Small intestine (tissue), 16 donors: ENCODE data around the gene EPS8L2. TPM values are rescaled to one million over a fixed set of nuclear protein-coding genes. Genes with fewer than 3 reads are reported as not detected.

Experiments used
- DNase-seq, 2 donors: peaks; one replicate each; pipeline versions ENCODE4 v3.0.0 to v3.0.0-alpha.2; 2013
- FAIRE-seq: peaks from 2 replicates; lab custom pipeline; 2012; peaks lifted over from hg19 to GRCh38; lab: Jason Lieb, UNC
- H3K27ac ChIP-seq, 3 donors: one replicate each; pipeline ENCODE4 v1.5.1; 2013; ENCODE audit warnings: low read length in 2 of 3, mild to moderate bottlenecking in 2 of 3, control low read depth in 1 of 3, inconsistent platforms in 1 of 3, low read depth in 1 of 3, moderate library complexity in 1 of 3
- H3K27me3 ChIP-seq, 3 donors: one replicate each; pipeline ENCODE4 v1.6.1; 2013; ENCODE audit warnings: low read length in 3 of 3, inconsistent platforms in 1 of 3; ENCODE audit not compliant: control insufficient read depth in 3 of 3, insufficient read depth in 3 of 3
- H3K36me3 ChIP-seq, 3 donors: one replicate each; pipeline ENCODE4 v1.6.1; 2013; ENCODE audit warnings: low read length in 3 of 3, inconsistent platforms in 1 of 3, low read depth in 1 of 3, mild to moderate bottlenecking in 1 of 3, moderate library complexity in 1 of 3; ENCODE audit not compliant: control insufficient read depth in 3 of 3, insufficient read depth in 2 of 3
- H3K4me1 ChIP-seq, 3 donors: one replicate each; pipeline ENCODE4 v1.6.1; 2013; ENCODE audit warnings: low read length in 2 of 3, inconsistent platforms in 1 of 3, low read depth in 1 of 3, mild to moderate bottlenecking in 1 of 3, moderate library complexity in 1 of 3; ENCODE audit not compliant: control insufficient read depth in 3 of 3, insufficient read depth in 2 of 3
- H3K4me3 ChIP-seq, 3 donors: one replicate each; pipeline ENCODE4 v1.5.1; 2013; ENCODE audit warnings: low read length in 3 of 3, control low read depth in 1 of 3, inconsistent platforms in 1 of 3, low read depth in 1 of 3, mild to moderate bottlenecking in 1 of 3, moderate library complexity in 1 of 3
- H3K9me3 ChIP-seq, 2 donors: one replicate each; pipeline ENCODE4 v1.6.1; 2013; ENCODE audit warnings: low read depth in 1 of 2, low read length in 1 of 2; ENCODE audit not compliant: control insufficient read depth in 2 of 2, insufficient read depth in 1 of 2
- WGBS, 3 donors: extraction: QIAGEN DNeasy Blood & Tissue Kit; methylation state at CpG; one replicate each; pipeline ENCODE4 v1.1.7; 2013; 5-methylcytosine and 5-hydroxymethylcytosine counted together
- long read RNA-seq, 10 donors: transcript quantifications; one replicate each; lab custom pipeline, GENCODE V29; 2026
- polyA plus RNA-seq, 4 donors: library from polyadenylated mRNA; stranded (reverse) in 3 of 4; unstranded in 1 of 4; fragments of 200-250 nt in 3 of 4; fragments of 120-200 nt in 1 of 4; gene quantifications; one replicate each; pipeline versions ENCODE4 v1.2.1 to v1.2.3, GENCODE V29; 2013
- donor health status: healthy with polysubstance abuse.
- donor health status: control.
- donor health status: control.
- donor health status: Bipolar disorder and iron deficiency.
- donor health status: healthy.

The EPS8L2 gene
- polyA plus RNA-seq = 1,000 to 10,000 TPM in 2 of 4 donors, 100 to 1,000 TPM in 1, 10 to 100 TPM in 1; 90.2 to 1,255 (median 670) TPM
- long read RNA-seq, donor 1, transcript EPS8L2-226 (2 exons, 342 nt) = minor isoform, 5 of 156 reads
- long read RNA-seq, donor 1, transcript EPS8L2-220 (9 exons, 2,304 nt) = minor isoform, 8 of 156 reads
- long read RNA-seq, donor 1, transcript EPS8L2-228 (3 exons, 750 nt) = minor isoform, 6 of 156 reads
- long read RNA-seq, donor 1, transcript EPS8L2-201 (21 exons, 3,148 nt) = major isoform, 20 of 156 reads
- long read RNA-seq, donor 1, partial matches to known transcripts = 109 of 156 reads
- long read RNA-seq, donor 1, other reads (novel, unspliced or antisense) = 0 of 156 reads
- long read RNA-seq, donor 2, transcript EPS8L2-201 (21 exons, 3,148 nt) = major isoform, 8 of 13 reads
- long read RNA-seq, donor 2, partial matches to known transcripts = 0 of 13 reads
- long read RNA-seq, donor 2, other reads (novel, unspliced or antisense) = 0 of 13 reads
- long read RNA-seq, donor 3, partial matches to known transcripts = 11 of 19 reads
- long read RNA-seq, donor 3, other reads (novel, unspliced or antisense) = 0 of 19 reads
- long read RNA-seq, donor 4 = 0 reads
- long read RNA-seq, donor 5, partial matches to known transcripts = 10 of 16 reads
- long read RNA-seq, donor 5, other reads (novel, unspliced or antisense) = 0 of 16 reads
- long read RNA-seq, donor 6, transcript EPS8L2-201 (21 exons, 3,148 nt) = major isoform, 6 of 38 reads
- long read RNA-seq, donor 6, partial matches to known transcripts = 22 of 38 reads
- long read RNA-seq, donor 6, other reads (novel, unspliced or antisense) = 0 of 38 reads
- long read RNA-seq, donor 7 = 0 reads
- long read RNA-seq, donor 8 = 0 reads
- long read RNA-seq, donor 9, transcript EPS8L2-201 (21 exons, 3,148 nt) = major isoform, 6 of 10 reads
- long read RNA-seq, donor 9, partial matches to known transcripts = 0 of 10 reads
- long read RNA-seq, donor 9, other reads (novel, unspliced or antisense) = 0 of 10 reads
- long read RNA-seq, donor 10, transcript EPS8L2-201 (21 exons, 3,148 nt) = major isoform, 6 of 27 reads
- long read RNA-seq, donor 10, partial matches to known transcripts = 12 of 27 reads
- long read RNA-seq, donor 10, other reads (novel, unspliced or antisense) = 0 of 27 reads

DNA sequence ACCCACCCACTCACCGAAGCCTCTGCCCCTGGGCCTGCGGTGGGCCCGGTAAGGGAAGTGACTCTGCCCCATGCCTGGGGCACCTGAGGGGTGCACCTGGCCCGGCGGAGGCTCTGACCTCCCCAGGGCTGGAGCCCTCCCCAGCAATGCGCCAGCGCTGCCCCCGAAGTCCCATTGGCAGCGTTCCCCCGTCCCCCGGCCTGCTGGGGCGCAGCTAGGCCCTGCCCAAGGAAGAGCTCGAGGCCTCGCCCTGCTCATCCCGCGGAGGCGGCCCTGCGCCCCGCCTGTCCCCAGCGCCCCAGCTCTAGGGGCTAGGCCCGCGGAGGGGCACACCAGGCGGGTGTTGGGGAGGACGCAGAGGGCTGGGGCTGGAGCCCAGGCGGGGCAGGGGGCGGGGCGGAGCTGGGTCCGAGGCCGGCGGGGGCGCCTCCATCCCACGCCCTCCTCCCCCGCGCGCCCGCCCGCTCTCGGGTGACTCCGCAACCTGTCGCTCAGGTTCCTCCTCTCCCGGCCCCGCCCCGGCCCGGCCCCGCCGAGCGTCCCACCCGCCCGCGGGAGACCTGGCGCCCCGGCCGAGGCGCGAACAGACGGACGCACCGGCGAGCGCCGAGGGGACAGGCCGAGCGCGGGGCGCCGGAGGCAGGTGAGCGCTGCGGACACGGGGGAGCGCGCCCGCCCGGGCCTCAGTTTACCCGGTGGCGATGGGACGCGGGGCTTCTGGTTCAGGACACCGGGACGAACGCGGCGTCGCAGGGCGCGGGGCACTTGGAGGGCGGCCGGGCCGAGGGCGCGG is at the start of gene EPS8L2:
Gene EPS8L2, plus strand, starts transcription at position 586 of the 793 bp plus-strand sequence. CDS start 3,177 bp downstream, outside the sequence.
- peaks cover 0 to 6% (median 4%) of the 10 kb centered on the region in 3 donors for H3K27me3 ChIP-seq
- H3K4me1 ChIP-seq = peaks cover 0 to 66% (median 0%) of the 10 kb centered on the region in 3 donors
- H3K36me3 ChIP-seq = peaks cover 0 to 82% (median 0%) of the 10 kb centered on the region in 3 donors
- 4 to 12% (median 7%) methylated on average over 32 to 90 of the region's 90 CpGs for WGBS, 3 donors
- peak within 1 kb of the TSS; percentile 92 to 100 (median 98) for H3K27ac ChIP-seq
- H3K4me3 ChIP-seq = peak within 1 kb of the TSS; percentile 69 to 95 (median 76)
- DNase-seq = peak; percentile 84 to 88
- FAIRE-seq = no peak
- no peaks in the 10 kb centered on the region for H3K9me3 ChIP-seq

DNA sequence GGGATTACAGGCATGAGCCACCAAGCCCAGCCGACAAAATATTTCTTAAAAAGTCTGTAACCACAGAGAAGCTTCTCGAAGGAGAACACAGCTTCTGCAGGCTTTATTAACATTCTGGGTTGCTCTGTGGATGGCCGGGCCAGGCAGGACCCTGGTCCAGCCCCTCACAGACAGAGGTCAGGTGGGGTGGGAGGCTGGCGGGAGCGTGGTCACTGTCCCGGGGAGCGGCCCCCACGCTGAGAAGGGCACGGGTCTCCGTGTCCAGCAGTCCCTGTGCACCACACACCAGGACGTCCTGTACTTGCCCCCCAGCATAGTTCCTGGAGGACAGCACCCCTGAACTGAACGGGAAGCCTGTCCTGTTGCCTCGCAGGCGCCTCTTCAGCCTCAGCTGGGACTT is 49.6 kb upstream of the EPS8L2 start:
- no peak for FAIRE-seq

DNA sequence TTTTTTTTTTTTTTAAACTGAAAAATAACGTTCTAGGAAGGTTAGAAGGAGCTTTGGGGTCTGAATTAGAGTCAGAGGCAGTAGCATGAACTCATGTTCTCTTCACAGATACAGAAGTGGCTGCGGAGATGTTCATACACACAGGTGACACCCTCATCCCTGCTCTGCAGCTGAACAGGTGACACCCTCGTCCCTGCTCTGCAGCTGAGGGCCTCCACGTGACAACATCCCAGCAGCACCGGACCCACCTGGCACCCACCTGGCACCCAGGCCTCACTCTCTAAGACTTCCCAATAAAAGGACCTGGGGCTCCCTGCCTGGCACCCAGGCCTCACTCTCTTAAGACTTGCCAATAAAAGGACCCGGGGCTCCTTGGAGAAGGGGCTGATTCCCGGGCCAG is 49.2 kb upstream of the EPS8L2 start:
- no peak overlapping the region for H3K4me3 ChIP-seq
- H3K36me3 ChIP-seq = peaks cover 0 to 65% (median 2%) of the 10 kb centered on the region in 3 donors
- FAIRE-seq (no peak), DNase-seq (peak in 1 of 2 donors; percentile 53)
- H3K4me1 ChIP-seq = peaks cover 4 to 39% (median 10%) of the 10 kb centered on the region in 3 donors
- H3K27ac ChIP-seq = peak overlapping the region; percentile 52 to 93 (median 84)
- H3K9me3 ChIP-seq = no peaks in the 10 kb centered on the region
- H3K27me3 ChIP-seq = no peaks in the 10 kb centered on the region
- WGBS, 3 donors = 22 to 59% (median 47%) methylated on average over 7 of the region's 7 CpGs

More for the DNA sequence above, 49.6 kb upstream of the EPS8L2 start:
- 75 to 88% (median 75%) methylated on average over 14 of the region's 14 CpGs for WGBS, 3 donors
- peaks cover 4 to 39% (median 10%) of the 10 kb centered on the region in 3 donors for H3K4me1 ChIP-seq
- no peaks in the 10 kb centered on the region for H3K27me3 ChIP-seq
- H3K36me3 ChIP-seq = peaks cover 0 to 62% (median 2%) of the 10 kb centered on the region in 3 donors
- no peaks in the 10 kb centered on the region for H3K9me3 ChIP-seq
- peak overlapping the region in 1 of 3 donors; percentile 93 for H3K27ac ChIP-seq
- no peak overlapping the region for H3K4me3 ChIP-seq
- no peak for DNase-seq

DNA sequence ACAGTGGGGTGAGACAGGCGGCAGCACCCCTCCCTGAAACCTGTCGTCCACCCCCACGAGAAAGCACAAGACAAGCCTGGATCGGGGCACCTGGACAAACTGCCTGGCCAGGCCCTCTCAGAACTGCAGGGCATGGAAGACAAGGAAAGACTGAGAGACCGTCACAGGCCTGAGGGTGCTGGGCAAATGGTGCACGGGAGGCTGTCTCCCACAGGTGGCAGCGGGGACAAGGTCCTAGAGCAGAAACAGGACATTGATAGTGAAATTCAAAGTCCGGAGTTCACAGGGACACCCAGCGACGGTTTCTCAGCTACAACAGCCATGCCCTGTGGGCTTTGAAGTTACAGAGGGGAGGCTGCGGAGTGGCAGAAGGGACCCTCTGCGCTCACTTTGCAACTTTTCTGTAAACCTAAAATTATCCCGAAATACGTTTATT is 48.3 kb upstream of the EPS8L2 start:
- Histone ChIP-seq H3K36me3 (peaks cover 0 to 72% (median 2%) of the 10 kb centered on the region in 3 donors), H3K27me3 (no peaks in the 10 kb centered on the region), H3K4me1 (peaks cover 4 to 39% (median 10%) of the 10 kb centered on the region in 3 donors), H3K27ac (peak overlapping the region; percentile 52 to 93 (median 84)), H3K9me3 (no peaks in the 10 kb centered on the region), H3K4me3 (no peak overlapping the region)
- no peak for FAIRE-seq
- WGBS, 3 donors = 15 to 65% (median 35%) methylated on average over 14 of the region's 14 CpGs
- peak; percentile 83 to 94 for DNase-seq

DNA sequence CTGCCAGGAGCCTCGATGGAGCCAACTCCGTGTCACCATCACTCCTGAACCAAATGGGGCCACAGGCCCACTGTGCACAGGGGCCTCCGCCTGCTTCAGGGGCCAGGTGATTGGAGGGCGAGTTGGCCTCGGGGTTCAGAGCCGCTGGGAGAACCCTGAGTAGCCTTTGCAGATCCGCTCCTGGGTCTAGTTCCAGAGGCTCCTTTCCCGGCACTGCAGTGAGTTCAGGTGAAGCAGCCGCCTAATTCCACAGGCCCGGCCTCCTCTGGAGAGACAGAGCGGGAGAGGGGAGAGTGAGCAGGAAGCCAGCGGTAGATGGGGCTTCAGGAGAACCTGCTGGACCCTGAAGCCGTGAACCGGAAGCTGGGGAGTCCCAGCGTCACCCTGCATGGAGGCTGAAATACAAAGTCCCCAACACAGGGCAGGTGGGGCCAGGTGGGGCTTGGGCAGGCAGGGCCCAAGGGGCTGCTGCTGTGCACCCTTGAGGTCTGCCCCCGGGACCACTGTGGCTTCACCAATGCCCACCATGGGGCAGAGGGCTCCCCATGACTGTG is 46.4 kb upstream of the EPS8L2 start:
- 47 to 86% (median 70%) methylated on average over 16 of the region's 16 CpGs for WGBS, 3 donors
- H3K4me3 ChIP-seq = no peak overlapping the region
- no peaks in the 10 kb centered on the region for H3K9me3 ChIP-seq
- FAIRE-seq (no peak), DNase-seq (peak in 1 of 2 donors; percentile 70)
- peaks cover 0 to 71% (median 2%) of the 10 kb centered on the region in 3 donors for H3K36me3 ChIP-seq
- peaks cover 4 to 34% (median 8%) of the 10 kb centered on the region in 3 donors for H3K4me1 ChIP-seq
- H3K27ac ChIP-seq = peak overlapping the region in 2 of 3 donors; percentile 17 to 77
- no peaks in the 10 kb centered on the region for H3K27me3 ChIP-seq

DNA sequence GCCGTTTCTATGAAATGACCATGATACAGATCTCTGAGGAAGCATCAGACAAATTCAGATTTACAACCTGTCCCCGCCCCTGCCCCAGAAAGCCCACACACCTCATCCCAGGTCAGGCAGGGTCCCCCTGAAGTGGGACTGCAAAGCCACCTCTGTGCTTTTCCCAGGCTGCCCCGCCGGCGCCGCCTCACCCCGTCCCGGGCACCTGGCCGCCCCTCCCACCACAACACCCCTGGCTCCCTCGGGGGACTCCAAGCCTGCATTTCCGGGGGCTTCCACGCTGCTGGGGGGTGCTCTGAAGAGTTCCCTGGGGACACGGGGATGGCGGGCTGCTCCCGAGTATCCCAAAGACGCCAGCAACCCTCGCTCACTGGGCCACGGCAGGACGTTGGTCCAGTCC is 45.8 kb upstream of the EPS8L2 start:
- H3K4me3 ChIP-seq = no peak overlapping the region
- no peak for DNase-seq
- H3K27ac ChIP-seq = peak overlapping the region in 1 of 3 donors; percentile 77
- 76 to 85% (median 85%) methylated on average over 19 of the region's 19 CpGs for WGBS, 3 donors
- no peaks in the 10 kb centered on the region for H3K9me3 ChIP-seq
- no peaks in the 10 kb centered on the region for H3K27me3 ChIP-seq
- peaks cover 4 to 27% (median 8%) of the 10 kb centered on the region in 3 donors for H3K4me1 ChIP-seq
- no peak for FAIRE-seq
- H3K36me3 ChIP-seq = peaks cover 0 to 73% (median 2%) of the 10 kb centered on the region in 3 donors
